IPS-11a (cell line): Measurements from ENCODE around the gene MAML3.

Source experiments
- H3K4me3 ChIP-seq: one replicate; pipeline ENCODE4 v1.5.1; 2013; ENCODE audit warnings: low read depth, low read length, control low read depth

MAML3 gene

GRCh38 chr4:139934708-139935195 lies 219.2 kb downstream of the MAML3 start:
- no peak overlapping the region for H3K4me3 ChIP-seq

- no peak overlapping the region for H3K4me3 ChIP-seq
Observed at GRCh38 chr4:139934057-139934707, 219.8 kb downstream of the MAML3 start.

GRCh38 chr4:139933541-139933940 lies 220.4 kb downstream of the MAML3 start:
- H3K4me3 ChIP-seq, result no peak overlapping the region

- H3K4me3 ChIP-seq, result no peak overlapping the region
Observed at GRCh38 chr4:139933104-139933503, 220.9 kb downstream of the MAML3 start.

- H3K4me3 ChIP-seq, result no peak overlapping the region
Observed at GRCh38 chr4:139924782-139925181, 229.2 kb downstream of the MAML3 start.

- no peak overlapping the region for H3K4me3 ChIP-seq
Observed at GRCh38 chr4:139922406-139923024, 231.5 kb downstream of the MAML3 start.

GRCh38 chr4:139921429-139922184 lies 232.4 kb downstream of the MAML3 start:
- H3K4me3 ChIP-seq, result no peak overlapping the region

GRCh38 chr4:139920486-139921002 lies 233.4 kb downstream of the MAML3 start:
- H3K4me3 ChIP-seq, result no peak overlapping the region

GRCh38 chr4:139919521-139919920 lies 234.5 kb downstream of the MAML3 start:
- no peak overlapping the region for H3K4me3 ChIP-seq

- no peak overlapping the region for H3K4me3 ChIP-seq
Observed at GRCh38 chr4:139919004-139919403, 235.0 kb downstream of the MAML3 start.

- H3K4me3 ChIP-seq, result no peak overlapping the region
Observed at GRCh38 chr4:139918591-139918990, 235.4 kb downstream of the MAML3 start.

GRCh38 chr4:139917896-139918295 lies 236.1 kb downstream of the MAML3 start:
- no peak overlapping the region for H3K4me3 ChIP-seq

- H3K4me3 ChIP-seq, result no peak overlapping the region
Observed at GRCh38 chr4:139916041-139916440, 237.9 kb downstream of the MAML3 start.

GRCh38 chr4:139915037-139915436 lies 238.9 kb downstream of the MAML3 start:
- no peak overlapping the region for H3K4me3 ChIP-seq

- no peak overlapping the region for H3K4me3 ChIP-seq
Observed at GRCh38 chr4:139913995-139914598, 239.9 kb downstream of the MAML3 start.

GRCh38 chr4:139913398-139913990 lies 240.5 kb downstream of the MAML3 start:
- no peak overlapping the region for H3K4me3 ChIP-seq

- H3K4me3 ChIP-seq, result no peak overlapping the region
Observed at GRCh38 chr4:139912445-139912844, 241.5 kb downstream of the MAML3 start.

GRCh38 chr4:139910106-139910505 lies 243.9 kb downstream of the MAML3 start:
- H3K4me3 ChIP-seq, result no peak overlapping the region

- no peak overlapping the region for H3K4me3 ChIP-seq
Observed at GRCh38 chr4:139908636-139909437, 245.1 kb downstream of the MAML3 start.
